DND-41 (cell line): ENCODE data around the gene RELN.
"Not testable (repeated sequence)": the region's sequence is repeated elsewhere in the genome, so short reads cannot be mapped to it uniquely, and the experiment has no call there.

ENCODE experiments used
- EZH2 ChIP-seq: IDR thresholded peaks from 3 replicates; pipeline ENCODE4 v1.6.1; 2012; ENCODE audit warnings: borderline replicate concordance, low read depth, mild to moderate bottlenecking, moderate library complexity, low read length, inconsistent platforms; ENCODE audit not compliant: severe bottlenecking
- TF ChIP-seq, protein P1 (sequence below): IDR thresholded peaks from 2 replicates; pipeline ENCODE4 v1.5.1; 2012; ENCODE audit warnings: borderline replicate concordance, low read length, moderate library complexity, mild to moderate bottlenecking; ENCODE audit not compliant: poor library complexity, severe bottlenecking; ENCODE audit errors: extremely low read depth

DNA sequence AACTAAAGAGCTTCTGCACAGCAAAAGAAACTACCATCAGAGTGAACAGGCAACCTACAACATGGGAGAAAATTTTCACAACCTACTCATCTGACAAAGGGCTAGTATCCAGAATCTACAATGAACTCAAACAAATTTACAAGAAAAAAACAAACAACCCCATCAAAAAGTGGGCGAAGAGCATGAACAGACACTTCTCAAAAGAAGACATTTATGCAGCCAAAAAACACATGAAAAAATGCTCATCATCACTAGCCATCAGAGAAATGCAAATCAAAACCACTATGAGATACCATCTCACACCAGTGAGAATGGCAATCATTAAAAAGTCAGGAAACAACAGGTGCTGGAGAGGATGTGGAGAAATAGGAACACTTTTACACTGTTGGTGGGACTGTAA, 78.4 kb downstream of the RELN start:
- TF ChIP-seq, protein P1, sequence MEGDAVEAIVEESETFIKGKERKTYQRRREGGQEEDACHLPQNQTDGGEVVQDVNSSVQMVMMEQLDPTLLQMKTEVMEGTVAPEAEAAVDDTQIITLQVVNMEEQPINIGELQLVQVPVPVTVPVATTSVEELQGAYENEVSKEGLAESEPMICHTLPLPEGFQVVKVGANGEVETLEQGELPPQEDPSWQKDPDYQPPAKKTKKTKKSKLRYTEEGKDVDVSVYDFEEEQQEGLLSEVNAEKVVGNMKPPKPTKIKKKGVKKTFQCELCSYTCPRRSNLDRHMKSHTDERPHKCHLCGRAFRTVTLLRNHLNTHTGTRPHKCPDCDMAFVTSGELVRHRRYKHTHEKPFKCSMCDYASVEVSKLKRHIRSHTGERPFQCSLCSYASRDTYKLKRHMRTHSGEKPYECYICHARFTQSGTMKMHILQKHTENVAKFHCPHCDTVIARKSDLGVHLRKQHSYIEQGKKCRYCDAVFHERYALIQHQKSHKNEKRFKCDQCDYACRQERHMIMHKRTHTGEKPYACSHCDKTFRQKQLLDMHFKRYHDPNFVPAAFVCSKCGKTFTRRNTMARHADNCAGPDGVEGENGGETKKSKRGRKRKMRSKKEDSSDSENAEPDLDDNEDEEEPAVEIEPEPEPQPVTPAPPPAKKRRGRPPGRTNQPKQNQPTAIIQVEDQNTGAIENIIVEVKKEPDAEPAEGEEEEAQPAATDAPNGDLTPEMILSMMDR, result not testable (repeated sequence)
- TF ChIP-seq EZH2, result not testable (repeated sequence)
